SK-N-MC (cell line): Measurements from ENCODE around the gene KDM6B.

Source experiments
- EZH2 ChIP-seq: fragments of 200-600 bp; sonication (generic); IDR thresholded peaks from one replicate; pipeline ENCODE4 v1.6.1; 2017; ENCODE audit warnings: antibody characterized with exemption
- POLR2AphosphoS5 ChIP-seq: IDR thresholded peaks from 2 replicates; pipeline ENCODE4 v1.6.1; 2012; ENCODE audit warnings: mild to moderate bottlenecking, low read depth, low read length, borderline replicate concordance

DNA sequence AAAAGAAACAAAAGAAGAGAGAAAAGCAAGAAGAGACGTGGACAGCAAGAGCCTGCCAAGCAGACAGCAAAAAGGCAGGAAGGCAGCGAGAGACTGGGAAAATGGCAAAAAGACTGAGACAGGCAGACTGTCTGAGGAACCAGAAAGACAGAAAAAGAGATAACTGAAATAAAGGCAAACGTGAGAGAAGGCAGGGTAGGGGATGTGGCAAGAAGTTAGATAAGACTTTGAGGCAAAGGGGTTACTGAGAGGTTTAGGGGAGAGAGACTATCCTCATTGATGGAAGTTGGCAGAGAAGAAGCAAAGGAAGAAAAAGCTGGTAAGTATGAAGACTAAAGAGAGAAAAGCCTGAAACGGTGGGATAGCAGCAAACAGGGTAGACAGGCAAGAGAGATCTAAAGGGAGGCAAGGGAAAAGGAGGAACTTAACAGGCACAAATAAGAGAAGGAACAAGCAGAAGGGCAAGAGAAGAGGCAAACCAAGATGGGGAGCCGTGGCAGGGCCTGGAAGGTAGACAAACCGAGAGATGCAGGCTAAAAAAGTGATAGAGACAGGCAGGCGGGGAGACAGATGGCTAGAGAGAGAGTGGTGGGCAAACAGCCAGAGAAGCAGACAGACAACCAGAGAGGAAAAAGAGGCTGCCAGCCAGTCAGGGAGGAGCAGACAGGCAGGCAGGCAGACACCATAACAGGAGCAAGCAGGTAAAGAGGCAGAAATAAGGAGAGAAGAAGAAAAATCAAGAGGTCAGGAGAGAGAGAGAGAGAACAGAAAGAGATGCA is 47.4 kb downstream of the KDM6B start:
- TF ChIP-seq POLR2AphosphoS5 (no peak), EZH2 (no peak)
